IMR-90 (cell line): Measurements from ENCODE around the gene ABCA4.

Experiments used
- BHLHE40 ChIP-seq: fragments of 150-350 bp; IDR thresholded peaks from 2 replicates; pipeline ENCODE4 v1.6.1; 2016; ENCODE audit warnings: mild to moderate bottlenecking, low read depth, low read length
- CEBPB ChIP-seq: IDR thresholded peaks from 2 replicates; pipeline ENCODE4 v1.6.1; 2012; ENCODE audit warnings: low read depth, low read length, improper control_type of control experiment
- CHD1 ChIP-seq: IDR thresholded peaks from 2 replicates; pipeline ENCODE4 v1.6.1; 2012; ENCODE audit warnings: low read depth, low read length, improper control_type of control experiment
- CTCF ChIP-seq: conservative IDR thresholded peaks from 2 replicates; pipeline ENCODE4 v1.5.1; 2012; ENCODE audit warnings: mild to moderate bottlenecking, low read depth, low read length, improper control_type of control experiment
- FOS ChIP-seq: fragments of 150-350 bp; IDR thresholded peaks from 2 replicates; pipeline ENCODE4 v1.6.1; 2016; ENCODE audit warnings: low read depth, low read length
- MAFK ChIP-seq: IDR thresholded peaks from 2 replicates; pipeline ENCODE4 v1.6.1; 2012; ENCODE audit warnings: low read depth, low read length, improper control_type of control experiment
- MAZ ChIP-seq: IDR thresholded peaks from 2 replicates; pipeline ENCODE4 v1.6.1; 2012; ENCODE audit warnings: low read depth, mild to moderate bottlenecking, low read length, improper control_type of control experiment, moderate library complexity, borderline replicate concordance
- POLR2A ChIP-seq: IDR thresholded peaks from 2 replicates; pipeline ENCODE4 v1.6.1; 2012; ENCODE audit warnings: mild to moderate bottlenecking, low read depth, low read length
- RAD21 ChIP-seq: IDR thresholded peaks from 2 replicates; pipeline ENCODE4 v1.6.1; 2012; ENCODE audit warnings: low read length, improper control_type of control experiment
- RFX5 ChIP-seq: IDR thresholded peaks from 2 replicates; pipeline ENCODE4 v1.8.0; 2012; ENCODE audit warnings: low read depth, mild to moderate bottlenecking, low read length, moderate library complexity
- SMC3 ChIP-seq: fragments of 150-350 bp; IDR thresholded peaks from 2 replicates; pipeline ENCODE4 v1.6.1; 2016; ENCODE audit warnings: low read depth, mild to moderate bottlenecking, antibody characterized with exemption, low read length, moderate library complexity
- TF ChIP-seq, protein P1 (sequence below): fragments of 150-350 bp; IDR thresholded peaks from 2 replicates; pipeline ENCODE4 v1.6.1; 2016; ENCODE audit warnings: low read depth, mild to moderate bottlenecking, low read length, moderate library complexity, borderline replicate concordance
- TF ChIP-seq, protein P2 (sequence below): fragments of 150-350 bp; IDR thresholded peaks from 2 replicates; pipeline ENCODE4 v1.6.1; 2017; ENCODE audit warnings: mild to moderate bottlenecking, antibody characterized with exemption, low read length, low read depth

GRCh38 chr1:94037392-94038229 is 83.3 kb downstream of the ABCA4 start:
- no peak for TF ChIP-seq RAD21
- no peak for TF ChIP-seq CTCF
- TF ChIP-seq POLR2A, result no peak
- TF ChIP-seq RFX5, result no peak
- TF ChIP-seq, protein P1, sequence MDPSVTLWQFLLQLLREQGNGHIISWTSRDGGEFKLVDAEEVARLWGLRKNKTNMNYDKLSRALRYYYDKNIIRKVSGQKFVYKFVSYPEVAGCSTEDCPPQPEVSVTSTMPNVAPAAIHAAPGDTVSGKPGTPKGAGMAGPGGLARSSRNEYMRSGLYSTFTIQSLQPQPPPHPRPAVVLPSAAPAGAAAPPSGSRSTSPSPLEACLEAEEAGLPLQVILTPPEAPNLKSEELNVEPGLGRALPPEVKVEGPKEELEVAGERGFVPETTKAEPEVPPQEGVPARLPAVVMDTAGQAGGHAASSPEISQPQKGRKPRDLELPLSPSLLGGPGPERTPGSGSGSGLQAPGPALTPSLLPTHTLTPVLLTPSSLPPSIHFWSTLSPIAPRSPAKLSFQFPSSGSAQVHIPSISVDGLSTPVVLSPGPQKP, result no peak
- TF ChIP-seq BHLHE40, result no peak
- TF ChIP-seq CEBPB, result no peak
- TF ChIP-seq, protein P2, sequence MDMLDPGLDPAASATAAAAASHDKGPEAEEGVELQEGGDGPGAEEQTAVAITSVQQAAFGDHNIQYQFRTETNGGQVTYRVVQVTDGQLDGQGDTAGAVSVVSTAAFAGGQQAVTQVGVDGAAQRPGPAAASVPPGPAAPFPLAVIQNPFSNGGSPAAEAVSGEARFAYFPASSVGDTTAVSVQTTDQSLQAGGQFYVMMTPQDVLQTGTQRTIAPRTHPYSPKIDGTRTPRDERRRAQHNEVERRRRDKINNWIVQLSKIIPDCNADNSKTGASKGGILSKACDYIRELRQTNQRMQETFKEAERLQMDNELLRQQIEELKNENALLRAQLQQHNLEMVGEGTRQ, result no peak
- no peak for TF ChIP-seq MAZ
- no peak for TF ChIP-seq CHD1
- no peak for TF ChIP-seq SMC3
- no peak for TF ChIP-seq MAFK
- no peak for TF ChIP-seq FOS
